ENCODE measurements around the gene SCYL1.

The SCYL1 gene

DNA sequence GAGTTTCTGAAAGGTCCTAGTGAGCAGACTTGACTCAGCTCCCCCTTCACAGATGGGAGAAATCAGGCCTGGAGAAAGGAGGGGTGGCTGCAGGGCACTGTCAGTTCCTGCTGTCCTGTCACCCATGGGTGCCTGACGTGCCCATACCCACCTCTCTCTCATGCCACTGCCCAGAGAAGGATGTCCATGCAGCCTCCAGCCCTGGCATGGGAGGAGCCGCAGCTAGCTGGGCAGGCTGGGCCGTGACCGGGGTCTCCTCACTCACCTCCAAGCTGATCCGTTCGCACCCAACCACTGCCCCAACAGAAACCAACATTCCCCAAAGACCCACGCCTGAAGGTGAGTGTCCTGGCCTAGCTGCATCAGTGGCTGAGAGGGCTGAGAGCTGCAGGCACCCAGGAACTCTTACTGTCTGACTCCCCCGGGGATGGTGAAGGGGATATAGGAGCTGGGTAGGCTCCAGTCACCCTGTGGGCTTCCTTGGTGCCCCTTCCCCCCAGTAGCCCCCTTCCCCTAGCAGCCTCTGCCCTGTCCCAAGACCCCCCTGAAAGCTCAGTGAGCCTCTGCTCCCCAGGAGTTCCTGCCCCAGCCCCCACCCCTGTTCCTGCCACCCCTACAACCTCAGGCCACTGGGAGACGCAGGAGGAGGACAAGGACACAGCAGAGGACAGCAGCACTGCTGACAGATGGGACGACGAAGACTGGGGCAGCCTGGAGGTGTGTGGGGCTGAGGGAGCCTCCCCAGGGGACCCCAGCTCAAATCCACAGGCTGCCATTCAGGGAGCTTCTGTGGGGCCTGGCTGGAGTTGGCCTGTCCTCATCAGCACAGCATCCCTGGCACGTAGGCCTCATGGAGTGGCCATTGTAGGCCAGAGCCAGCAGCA, 11.8 kb downstream of the SCYL1 start:
- no peak for DNase-seq (ENCODE audit: low spot score)

DNA sequence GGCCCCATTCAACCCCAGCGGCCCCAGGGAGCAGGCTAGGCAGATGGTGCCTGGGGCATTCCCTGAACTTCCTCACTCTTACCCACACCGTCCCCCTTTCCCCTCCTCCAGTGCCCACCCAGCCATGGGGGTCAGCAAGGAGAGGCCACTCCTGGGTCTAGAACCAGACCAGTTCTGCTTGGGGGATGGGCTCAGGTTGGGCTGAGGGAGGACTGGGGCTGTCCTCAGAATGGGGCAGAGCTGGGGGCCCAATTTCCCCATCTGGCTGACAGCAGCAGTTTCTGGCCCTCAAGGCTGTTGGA, 12.4 kb downstream of the SCYL1 start:
- DNase-seq (ENCODE audit: low spot score) = no peak

DNA sequence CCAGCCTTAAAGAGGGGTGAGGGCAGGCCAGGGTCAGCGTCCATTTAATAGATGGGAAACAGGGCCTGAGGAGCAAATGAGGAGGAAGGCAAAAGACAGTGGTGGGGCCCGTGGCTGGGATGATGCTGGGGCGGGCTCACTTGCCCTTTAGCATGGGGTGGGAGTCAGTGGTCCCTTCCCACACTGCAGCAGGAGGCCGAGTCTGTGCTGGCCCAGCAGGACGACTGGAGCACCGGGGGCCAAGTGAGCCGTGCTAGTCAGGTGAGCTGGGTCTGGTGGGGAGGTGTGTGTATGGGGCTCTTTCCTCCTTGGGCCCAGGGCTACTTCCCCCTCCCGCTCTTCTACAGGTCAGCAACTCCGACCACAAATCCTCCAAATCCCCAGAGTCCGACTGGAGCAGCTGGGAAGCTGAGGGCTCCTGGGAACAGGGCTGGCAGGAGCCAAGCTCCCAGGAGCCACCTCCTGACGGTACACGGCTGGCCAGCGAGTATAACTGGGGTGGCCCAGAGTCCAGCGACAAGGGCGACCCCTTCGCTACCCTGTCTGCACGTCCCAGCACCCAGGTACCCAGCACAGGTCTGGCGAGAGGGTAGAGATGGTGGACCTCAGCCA, 12.8 kb downstream of the SCYL1 start:
- DNase-seq (ENCODE audit: low spot score) = no peak

DNA sequence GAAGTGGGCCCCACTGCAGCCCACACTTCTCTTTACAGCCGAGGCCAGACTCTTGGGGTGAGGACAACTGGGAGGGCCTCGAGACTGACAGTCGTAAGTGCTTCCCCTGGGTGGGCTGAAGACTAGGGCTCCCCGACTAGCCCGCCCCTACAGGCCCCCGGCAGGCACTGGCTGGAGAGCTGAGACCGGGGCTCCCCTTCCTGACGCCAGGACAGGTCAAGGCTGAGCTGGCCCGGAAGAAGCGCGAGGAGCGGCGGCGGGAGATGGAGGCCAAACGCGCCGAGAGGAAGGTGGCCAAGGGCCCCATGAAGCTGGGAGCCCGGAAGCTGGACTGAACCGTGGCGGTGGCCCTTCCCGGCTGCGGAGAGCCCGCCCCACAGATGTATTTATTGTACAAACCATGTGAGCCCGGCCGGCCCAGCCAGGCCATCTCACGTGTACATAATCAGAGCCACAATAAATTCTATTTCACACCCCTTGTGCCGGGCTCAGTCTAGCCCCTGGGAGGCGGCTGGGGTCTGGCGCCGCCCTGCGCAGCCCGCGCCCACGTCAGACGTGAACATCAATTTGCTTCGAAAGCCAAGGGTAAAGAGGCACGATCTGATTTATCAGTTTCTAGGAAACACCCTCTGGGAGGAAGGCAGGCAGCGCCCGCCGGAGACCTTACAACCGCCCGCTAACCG, 13.5 kb downstream of the SCYL1 start:
- no peak for DNase-seq (ENCODE audit: low spot score)

DNA sequence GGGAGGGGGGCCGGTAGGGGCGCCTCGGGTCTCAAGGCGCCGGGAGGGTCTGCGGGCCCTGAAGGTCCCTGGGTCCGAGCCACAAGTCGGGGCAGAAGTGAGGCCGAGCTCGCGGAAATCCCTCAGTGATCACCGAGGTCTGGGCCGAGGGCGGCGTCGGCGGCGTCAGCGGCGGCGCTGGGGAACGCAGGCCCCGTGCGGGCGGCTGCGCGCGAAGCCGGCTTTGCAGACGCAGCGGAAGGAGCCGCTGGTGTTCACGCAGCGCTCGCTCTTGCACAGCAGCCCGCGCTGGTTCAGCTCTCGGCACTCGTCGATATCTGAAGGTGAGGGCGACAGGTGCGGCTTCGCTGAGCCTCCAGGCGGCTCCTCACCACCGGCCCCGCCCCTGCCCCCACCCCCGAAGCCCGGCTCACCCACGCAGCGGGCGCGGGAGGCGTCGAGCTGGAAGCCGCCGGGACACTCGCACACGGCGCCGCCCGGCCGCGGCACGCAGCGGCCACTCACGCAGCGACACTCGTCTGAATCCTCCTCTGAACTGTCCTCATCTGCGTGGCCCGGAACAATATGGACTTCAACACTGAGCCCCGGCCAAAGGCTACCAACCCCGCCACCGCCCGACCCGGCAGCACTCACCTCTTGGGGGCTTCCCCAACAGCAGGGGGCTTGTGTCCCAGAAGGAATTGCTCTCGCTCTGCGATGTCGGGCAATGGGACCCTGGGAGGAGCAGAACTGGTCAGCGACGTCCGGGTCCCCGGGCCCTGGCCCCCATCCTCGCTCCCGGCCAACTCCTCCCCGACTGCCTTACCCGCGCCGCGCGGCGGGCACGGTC, 14.2 kb downstream of the SCYL1 start:
- no peak for DNase-seq (ENCODE audit: low spot score)

DNA sequence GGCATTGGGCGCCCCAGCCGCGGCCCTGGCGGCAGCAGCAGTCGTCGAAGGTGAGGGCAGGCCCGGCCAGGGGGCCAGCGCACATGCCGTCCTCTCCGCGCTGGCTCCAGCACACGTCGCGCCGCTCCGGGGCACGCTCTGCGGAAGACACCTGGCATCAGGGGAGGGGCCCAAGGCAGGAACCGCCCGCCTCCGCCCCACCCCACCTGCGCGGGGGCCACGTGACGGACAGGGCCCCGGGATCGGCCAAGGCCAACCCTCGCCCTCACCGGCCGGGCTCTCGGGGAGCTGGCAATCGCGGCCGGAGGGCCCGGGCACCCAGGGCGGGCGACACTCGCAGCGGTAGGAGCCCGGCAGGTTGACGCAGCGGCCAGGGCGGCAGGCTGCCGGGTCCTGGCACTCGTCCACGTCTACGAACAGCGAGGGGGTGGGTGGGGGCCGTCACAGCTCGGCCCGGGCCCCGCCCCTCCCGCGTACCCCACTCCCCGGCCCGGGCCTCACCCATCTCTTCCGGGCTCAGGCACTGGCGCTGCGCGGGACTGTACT, 14.9 kb downstream of the SCYL1 start:
- peak; percentile 64 for DNase-seq (ENCODE audit: low spot score)

DNA sequence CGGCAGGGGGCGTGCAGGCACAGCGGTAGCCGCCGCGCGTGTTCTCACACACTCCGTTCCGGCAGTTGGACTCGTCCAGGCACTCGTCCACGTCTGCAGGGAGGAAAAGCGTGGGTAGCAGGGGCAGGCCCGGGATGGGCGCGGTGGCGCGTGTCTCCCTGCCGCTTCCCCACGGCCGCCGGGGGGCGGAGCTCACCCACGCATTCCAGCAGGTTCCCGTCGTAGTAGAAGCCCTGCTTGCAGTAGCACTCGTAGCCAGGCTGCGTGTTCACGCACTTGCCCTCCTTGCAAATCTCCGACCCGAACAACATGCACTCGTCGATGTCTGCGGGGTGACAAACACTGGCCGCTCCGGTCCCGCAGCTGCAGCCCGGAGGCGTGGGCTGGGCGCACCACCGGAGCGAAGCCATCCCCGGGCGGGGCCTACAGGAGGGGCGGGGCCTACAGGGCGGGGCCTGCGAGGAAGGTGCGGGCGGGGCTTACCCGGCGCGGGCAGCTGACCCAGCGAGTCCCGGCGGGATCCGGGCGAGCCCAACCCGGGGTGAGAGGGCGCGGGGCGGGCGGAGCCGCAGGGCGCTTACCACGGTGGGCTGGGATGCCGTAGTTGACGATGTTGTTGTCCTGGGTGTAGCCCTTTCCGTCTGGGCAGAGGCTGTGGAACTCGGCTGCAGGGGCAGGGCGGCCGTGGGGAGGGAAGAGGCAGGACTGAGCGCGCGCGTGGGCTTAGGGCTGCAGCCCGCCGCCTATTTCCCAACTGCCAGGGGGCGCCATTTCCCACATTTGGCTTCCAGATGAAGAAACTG, 15.6 kb downstream of the SCYL1 start:
- peak; percentile 89 for DNase-seq (ENCODE audit: low spot score)

DNA sequence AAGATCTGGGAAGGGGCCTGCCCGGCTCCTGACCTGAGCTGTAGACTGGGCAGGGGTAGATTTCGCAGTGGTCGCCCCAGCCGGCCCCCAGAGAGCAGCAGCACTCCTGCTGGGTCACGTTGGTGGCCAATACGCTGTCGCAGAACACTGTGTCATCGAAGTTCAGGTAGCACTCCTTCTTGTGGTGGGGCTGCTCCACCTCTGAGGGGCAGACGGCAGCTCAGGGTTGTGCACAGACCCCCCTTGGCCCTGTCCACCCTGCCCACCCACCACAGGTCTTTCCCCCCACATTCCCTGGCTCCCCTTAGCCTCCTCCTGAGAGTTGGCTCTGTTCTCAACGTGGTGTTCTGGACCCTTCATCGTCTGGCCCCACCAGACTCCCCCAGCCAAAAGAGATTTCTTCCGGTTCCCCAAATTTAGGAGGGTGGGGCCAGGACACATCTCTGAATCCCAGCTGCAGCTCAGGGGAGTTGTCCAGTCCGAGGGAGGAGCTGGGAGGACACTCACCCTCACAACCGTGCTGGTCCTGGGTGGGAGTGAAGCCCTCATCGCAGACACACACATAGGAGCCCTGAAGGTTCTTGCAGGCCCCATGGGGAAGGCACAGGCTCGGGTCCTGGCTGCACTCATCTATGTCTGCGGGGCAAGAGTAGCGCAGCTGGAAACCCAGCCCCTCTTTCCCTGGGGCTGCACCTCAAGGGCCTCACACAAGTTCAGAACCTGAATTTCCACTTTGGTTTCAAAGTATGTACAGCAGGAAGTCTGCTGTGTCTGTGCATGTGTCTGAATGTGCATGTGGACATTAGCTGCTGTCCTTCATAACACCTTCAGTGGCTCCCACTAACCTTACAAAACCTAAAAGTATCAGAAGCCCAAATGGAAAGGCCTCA, 16.5 kb downstream of the SCYL1 start:
- no peak for DNase-seq (ENCODE audit: low spot score)

DNA sequence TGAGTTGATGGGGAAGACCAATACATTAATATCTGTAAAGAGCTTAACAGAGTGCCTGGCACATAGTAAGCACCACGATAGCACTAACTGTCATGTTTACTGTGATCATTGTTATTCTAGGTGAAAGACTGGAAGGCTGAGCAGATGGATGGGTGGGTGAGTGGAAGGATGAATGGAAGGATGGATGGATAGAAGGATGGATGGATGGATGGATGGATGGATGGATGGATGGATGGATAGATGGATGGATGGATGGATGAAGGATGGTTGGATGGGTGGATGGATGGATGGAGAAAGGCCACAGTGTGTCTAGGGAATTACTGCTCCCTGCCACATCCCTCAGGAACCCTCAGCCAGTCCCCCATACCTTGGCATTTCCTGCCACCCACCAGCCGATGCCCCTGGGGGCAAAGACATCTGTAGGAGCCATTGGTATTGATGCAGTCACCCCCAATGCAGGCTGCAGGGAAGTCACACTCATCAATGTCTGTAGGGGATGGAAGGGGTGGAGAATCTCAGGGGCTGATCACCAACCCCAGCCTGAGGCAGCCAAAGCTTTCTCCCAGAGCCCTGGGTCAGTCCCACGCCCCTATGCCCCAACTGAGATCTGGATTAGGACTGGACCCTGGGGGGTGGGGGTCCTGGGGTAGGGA, 18.0 kb downstream of the SCYL1 start:
- no peak for DNase-seq (ENCODE audit: low spot score)

DNA sequence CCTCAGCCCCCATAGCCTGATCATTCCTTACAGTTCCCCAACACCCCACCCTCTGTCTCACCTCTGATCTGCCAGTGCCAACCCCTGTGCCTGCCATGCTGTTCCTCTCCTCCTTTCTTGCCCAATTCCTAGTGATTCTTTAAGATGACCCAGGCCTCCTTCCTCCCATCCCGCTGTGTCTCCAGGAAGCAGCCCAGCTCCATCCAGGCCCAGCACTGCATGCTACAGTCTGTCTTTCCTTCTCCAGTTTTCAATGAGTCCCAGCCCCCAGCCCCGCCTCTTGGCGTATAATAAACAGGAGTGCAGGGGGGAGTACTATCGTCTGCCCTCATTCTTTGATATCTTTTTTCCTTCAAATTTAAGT, 21.0 kb downstream of the SCYL1 start:
- DNase-seq (ENCODE audit: low spot score) = no peak

DNA sequence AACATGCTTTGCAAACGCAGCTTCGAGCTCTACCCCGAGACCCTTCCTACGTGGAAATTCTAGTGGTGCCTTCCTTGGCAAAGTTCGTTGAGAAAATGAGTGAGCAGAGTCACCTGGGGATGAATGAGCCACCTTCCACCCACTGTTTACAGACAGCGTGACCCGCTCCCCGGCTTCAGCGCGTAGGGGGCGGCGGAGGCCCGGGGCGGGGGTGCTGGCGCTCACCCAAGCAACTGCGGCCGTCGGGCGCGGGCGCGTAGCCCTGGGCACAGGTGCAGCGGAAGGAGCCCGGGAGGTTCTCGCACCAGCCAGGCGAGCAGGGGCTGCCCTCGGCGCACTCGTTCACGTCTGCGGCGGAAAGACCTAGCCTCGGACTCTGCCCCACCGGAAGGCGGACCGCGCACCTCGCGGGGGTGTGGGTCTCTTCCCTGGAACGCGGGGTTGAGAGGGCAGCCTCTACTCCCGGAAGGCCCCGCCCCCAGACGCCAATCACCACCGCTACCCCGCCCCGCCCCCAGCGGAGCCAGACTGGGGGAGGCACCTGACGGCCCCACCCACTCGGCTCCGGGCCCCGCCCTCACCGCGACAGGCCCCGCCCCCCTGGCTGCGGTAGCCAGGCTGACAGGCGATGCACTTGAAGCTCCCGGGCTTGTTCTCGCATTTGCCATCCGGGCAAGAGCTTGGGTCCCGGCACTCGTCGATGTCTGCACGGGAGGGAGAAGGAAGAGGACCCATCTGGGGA, 21.5 kb downstream of the SCYL1 start:
- DNase-seq (ENCODE audit: low spot score) = peak; percentile 86

DNA sequence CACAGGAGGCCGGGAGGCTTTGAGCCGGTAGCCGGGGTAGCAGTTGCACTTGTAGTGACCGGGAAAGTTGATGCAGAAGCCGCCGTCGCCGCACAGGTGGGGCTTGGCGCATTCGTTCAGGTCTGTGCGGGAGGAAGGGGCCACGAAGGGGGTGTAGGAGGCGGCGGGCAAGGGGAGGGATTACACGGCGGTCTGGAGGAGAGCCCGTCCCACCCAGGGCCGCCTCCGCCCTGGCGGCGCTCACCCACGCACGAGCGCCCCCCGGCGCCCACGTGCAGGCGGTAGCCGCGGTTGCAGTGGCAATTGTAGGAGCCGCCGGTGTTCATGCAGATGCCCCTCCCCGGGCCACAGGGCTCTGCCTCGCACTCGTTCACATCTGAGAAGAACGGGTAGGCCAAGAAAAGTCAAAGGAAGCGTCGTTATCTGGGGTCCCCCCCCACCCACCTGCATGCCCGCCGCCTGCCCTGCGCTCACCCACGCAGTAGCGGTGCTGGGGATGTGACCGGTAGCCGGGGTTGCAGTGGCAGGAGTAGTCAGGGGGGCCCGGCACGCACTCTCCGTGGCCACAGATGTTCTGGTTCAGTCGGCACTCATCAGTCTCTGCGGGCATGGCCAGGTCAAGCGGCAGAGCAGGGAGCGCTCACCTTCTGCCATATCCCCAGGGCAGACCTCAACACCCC, 22.7 kb downstream of the SCYL1 start:
- DNase-seq (ENCODE audit: low spot score) = no peak

DNA sequence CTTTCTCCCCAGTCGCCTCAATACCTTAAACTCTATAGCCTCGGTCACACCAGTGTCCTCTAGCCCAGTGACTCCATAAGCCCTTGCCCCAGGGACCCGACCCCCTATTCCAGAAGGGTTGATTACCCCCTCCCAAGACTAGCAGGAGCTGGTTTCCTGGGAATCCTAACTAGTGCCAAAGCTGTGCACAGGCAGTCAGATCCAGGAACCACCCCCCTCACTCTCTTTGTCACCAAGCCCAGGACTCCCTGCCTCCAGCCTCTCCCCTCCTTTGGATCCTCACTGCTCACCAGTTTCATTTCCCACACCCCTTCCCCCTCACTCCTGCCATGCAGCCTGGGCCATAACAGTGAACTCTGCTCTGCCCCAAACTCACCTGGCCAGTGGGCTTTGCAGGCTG, 23.5 kb downstream of the SCYL1 start:
- no peak for DNase-seq (ENCODE audit: low spot score)

DNA sequence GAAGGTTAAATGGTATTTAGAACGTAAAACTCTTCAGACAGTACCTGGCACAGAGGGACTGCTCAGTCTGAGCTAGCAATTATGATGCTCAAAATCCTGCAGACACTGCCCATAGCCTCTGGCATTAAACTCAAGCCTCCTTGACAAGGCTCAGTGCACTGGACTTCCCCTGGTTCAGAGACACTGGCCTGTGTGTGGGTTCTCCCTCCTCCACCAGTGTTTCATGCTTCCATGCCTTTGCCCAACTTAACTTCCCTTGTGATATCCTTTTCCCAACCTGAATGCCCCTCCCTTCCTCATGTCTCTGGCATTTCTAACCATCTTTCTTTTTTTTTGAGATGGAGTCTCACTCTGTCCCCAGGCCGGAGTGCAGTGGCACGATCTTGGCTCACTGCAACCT, 24.2 kb downstream of the SCYL1 start:
- DNase-seq (ENCODE audit: low spot score) = peak; percentile 73

DNA sequence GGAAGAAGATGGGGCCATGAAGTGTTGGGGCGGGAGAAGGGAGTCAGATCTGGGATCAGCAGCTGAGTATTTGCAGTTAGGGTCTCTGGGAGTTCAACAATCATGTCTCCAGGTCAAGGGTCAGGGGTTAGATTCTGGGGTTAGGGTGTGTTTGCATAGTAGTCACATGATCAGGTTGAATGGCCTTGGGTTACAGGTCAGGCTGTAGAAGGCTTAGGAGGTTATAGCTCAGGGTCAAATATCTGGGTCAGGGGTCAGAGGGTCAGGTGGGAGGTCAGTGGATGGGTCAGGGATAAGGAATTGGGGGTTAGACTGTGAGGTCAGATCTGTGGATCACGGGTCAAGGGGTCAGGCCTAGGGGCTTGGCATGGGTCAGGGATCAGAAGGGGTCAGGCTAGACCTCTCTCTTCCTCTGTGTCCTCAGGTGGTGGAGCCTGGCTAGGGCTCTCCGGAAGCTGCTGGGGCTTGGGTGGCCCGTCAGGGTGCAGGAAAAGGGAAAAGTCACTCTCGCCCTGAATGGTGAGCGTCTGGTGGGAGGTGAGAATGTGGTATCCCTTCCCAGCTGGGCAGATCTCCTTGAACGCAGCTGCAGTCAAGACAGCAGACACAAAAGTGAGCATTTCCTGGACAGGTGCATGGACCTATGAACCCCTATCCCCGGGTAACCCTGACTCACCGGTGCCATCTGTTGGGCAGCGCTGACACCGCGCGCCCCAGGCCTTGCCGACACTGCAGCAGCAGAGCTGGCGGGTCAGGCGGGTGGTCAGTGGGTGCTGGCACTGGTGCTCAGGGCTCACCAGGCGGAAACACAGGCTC, 26.9 kb downstream of the SCYL1 start:
- DNase-seq (ENCODE audit: low spot score) = peak; percentile 69

DNA sequence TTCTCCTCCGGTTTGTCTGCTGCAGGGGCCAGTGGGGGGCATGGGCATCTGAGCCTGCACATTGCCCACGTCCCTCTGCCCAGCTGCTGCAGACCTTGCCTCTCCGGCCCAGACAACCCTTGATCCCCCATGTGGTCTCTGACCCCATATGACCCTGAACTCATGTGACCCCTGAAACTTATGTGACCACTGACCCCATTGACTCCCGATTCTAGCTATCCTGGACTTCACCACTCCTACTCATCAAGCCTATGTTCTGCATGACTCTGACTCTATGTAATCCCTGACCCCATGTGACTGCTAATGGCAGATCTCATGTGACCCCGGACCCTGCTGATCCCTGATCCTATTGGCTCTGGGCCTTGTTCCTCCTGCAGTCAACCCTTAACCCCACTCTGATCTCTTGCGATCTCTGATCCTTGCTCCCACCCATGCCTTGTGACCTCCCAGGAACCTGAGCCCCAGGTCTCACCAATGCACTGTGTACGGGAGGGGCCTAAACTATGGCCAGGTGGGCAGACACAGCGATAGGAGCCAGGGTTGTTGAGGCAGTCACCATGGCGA, 27.6 kb downstream of the SCYL1 start:
- DNase-seq (ENCODE audit: low spot score) = no peak

DNA sequence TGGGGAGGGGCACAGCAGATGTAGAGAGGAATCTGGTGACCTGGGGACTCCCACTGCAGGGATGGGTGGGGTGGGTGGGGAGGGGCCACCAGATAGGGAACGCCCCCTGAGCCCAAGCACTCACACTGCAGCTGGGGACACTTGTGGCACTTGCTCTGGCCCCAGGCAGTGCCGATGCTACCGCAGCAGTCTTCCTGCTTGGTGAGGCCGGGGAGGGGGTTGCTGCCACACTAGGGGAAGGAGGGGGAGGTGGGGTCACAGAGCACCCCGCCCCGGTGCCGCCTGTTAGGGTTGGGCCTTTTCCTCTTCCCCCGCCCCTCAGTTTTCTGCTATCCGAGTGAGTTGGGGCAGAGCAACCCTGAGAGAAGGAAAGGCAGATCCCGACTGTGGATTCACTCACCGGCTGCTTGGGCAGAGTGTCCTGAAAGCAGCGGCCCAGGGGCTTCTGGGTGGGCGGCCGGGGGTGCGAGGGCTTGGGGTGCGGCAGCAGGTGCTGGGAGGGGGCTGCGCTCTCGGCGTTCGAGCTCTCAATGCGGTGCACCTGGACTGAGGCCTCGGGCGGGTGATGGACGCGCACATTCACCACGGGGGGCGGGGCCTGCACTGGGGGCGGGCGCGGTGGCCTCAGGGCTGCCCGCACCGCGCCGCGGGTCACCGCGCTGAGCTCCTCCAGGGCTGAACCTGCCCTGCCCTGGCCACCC, 28.6 kb downstream of the SCYL1 start:
- DNase-seq (ENCODE audit: low spot score) = no peak
